GM19463 (cell line): ENCODE results near the gene MAP3K21.
A peak's percentile ranks its signal among the peaks of the same experiment; 100 is the strongest.

ENCODE experiments used
- ATAC-seq: cut with Tn5 transposase; IDR thresholded peaks from one replicate; pipeline ENCODE4 v1.9.1; 2021; ENCODE audit warnings: mild to moderate bottlenecking, moderate library complexity; ENCODE audit not compliant: unreplicated experiment

Gene MAP3K21

DNA sequence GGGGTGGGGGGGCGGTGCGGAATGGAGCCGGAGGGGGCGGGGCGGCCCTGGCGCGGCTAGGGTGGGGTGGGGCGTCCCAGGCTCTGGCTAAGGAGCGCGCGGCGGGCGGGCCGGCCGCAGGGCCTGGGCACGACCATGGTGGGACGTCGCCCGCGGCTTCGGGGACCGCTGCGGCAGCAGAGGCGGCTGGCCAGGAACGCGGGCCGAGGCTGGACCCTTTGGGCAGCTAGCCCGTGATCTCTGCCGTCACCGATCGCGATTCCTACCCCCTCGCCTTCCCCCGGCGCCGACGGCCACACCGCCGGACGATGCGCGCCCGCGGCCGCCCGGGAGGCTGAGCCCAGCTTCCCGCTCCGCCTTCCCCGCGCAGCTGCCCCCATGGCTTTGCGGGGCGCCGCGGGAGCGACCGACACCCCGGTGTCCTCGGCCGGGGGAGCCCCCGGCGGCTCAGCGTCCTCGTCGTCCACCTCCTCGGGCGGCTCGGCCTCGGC lies at the start of gene MAP3K21:
Gene MAP3K21, plus strand, starts transcription at position 74 of the 491 bp plus-strand sequence. Its CDS starts 305 bp downstream, at position 379.
- ATAC-seq, result peak; percentile 39

DNA sequence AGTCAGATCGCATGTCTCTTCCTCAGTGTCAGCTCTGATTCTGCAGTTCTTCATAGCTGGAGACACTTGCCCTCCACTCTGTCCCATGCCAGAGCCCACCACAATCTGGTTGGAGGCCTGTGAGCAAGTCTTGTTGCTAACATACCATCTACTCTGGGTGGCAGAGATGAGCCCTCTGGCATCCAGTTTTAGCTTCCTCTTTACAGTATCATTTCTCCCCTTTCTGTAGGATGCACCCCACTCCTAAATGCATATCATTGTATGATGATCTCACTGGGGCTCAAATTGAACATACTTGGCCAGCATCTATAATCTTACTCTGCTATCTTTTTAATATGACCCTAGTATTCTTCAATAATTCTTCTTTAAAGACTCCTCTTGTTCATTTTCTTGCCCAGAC lies 48.9 kb upstream of the MAP3K21 start:
- no peak for ATAC-seq

DNA sequence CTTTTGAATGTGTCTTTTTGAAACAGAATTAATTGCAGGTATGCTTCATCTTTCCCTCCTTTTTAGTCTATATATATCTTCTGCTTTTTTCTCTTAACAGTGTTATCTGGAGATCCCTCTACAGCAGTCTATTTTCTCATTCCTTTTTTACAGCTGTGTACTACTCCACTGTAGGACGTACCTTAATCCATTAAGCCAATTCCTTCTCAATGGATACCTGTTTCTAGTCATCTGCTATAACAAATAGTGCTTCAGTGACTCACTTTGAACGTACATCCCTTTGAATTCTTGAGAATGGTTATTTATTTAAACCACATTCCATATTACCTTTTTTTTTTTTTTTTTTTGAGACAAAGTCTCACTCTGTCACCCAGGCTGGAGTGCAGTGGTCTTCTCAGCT lies 47.6 kb upstream of the MAP3K21 start:
- no peak for ATAC-seq

DNA sequence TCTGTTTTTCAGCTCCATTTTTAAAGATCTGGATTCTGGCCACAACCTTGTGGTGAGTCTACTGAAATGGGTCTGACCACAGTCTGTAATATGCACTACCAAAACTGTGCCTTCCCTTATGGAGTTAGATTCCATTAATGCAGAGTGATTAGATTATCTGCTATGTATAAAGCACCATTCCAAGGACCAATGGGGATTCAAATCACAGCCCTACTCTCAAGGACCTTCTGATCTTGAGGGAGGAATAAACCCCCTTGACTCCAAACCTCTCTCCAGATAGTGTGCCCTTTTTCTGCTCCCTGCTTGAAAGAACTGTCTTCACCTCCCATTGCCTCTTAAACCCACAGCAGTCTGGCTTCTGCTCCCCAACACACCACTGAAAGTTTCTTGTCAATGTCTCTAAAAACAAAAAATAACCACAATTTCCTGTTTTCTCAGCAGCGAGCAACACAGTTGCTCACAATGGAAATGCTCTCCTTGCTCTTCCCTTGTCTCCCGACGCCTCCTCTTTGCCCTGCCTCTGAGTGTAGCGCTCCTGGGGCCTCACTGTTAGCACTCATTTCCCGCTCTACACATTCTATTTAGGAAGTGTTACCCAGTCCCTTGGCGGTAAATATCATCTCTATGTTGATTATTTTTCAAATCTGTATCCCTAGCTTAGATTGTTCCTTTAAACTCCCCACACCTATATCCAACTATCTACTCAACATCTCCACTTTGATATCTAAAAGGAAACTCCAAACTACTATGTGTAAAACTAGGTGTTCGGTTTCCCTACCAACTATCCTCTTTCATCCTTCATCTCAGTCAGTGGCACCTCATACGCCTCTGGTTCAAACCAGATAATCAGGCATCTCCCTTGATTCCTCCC lies 45.6 kb upstream of the MAP3K21 start:
- ATAC-seq, result peak; percentile 91

DNA sequence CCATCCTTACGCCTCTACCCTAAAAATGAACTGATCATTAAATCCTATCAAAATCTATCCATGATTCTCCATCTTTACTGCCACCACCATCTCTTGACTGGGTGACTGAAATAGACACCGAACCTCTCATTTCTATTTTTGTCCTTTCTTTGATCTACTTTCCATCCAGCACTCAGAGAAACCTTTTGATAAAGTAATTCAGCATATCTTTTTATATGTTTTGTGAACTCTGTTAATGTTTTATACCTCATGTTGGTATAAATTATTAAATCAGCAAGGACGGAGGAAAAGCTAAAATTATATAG lies 45.0 kb upstream of the MAP3K21 start:
- ATAC-seq, result no peak

DNA sequence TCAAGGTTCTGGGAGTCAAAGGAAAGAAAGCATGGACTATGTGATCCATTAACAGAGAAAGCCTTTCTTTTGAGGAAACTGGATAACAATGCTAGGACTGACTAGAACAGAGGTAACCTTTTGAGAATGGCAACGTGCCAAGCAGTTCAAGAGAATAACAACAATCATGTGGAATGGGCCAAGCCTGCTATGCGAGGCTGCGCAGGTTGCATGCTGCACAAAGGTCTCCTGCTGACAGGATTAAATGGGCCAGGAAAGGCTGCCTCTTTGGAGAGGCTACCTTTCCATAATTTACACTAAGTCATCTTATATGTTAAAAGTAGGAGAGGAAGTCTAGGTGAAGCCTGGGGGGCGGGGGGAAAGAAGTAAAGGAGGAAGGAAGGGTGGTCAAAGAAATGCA lies 37.8 kb upstream of the MAP3K21 start:
- ATAC-seq, result no peak

DNA sequence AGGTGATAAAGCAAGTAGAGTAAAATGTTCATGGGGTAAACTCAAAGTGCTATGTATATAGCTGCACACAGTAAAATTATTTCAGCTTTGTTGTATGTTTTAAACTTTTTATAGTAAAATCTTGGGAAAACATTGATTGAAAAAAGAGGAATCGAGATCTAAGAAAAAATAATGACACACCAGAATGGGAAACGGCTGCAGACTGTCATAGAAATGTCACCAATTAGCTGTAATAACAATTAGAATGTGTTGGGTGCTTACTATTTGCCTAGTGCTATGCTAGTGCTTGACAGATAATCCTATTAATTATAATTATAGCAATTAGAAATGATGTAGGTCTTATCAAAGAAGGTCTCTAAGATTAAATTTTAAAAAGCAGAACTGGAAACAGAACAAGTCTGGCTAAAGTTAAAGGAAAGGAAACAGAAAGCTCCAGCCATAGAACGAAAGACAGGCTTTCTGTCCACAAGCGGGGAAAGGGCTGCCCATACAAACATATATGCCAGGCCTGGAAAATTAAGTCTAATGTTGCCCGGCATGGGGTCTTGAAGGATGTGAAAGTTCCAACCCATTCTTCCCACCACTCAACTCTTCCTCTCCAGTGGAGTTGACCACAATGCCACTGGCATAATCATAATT lies 37.0 kb upstream of the MAP3K21 start:
- no peak for ATAC-seq

DNA sequence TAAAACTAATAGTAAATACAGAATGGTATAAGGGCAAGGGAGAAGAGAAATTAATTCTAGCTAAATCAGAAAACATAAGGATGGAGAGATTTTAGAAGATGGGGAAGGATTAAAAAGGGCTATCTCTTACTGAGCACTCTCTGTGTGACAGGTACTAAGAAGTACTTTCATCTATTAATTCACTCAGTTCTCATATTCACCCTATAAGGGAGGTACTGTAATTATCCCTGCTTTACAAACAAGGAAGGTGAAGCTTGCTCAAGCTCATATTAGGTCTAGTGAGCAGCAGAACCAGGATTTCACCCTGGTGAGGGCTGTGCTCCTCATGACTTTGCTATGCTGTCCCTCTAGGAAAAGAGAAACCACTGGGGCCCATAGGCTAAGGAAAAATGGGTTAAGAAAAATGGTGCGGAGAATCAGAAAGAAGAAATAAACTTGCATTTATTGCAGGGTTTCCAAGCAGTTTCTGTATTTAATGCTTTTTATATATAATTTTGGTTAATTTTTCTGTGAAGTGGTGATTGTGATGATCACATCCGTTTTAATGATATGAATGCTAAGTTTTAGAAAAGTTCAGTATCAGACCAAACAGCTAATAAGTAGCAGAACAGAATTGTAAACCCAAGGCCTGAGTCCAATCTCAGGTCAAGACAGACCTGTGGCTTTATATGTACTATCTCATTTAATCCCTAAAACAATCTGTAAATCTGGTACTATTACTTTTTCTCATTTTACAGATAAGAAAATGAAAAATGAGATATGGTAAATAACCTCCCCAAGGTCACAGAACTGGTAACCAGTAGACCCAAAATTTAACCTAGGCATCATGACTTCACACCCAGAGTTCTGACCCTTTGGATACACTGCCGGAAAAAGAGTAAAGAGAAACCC lies 33.7 kb upstream of the MAP3K21 start:
- no peak for ATAC-seq

DNA sequence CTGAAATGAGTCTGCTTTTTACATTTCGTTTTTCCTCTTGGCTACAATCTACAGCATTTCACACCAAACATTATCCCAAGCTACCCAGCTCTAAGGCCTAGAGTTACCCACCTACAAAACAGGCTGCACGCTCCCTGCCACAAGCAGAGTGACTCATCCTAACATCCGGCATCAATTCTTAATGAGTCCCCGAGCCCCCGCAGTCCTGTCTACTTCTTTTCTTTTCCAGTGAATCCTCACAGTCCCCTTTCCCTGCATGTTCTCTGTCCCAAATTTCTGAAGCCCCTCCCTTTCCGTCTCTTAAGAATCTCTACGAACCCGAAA lies 32.6 kb upstream of the MAP3K21 start:
- ATAC-seq, result peak; percentile 52

DNA sequence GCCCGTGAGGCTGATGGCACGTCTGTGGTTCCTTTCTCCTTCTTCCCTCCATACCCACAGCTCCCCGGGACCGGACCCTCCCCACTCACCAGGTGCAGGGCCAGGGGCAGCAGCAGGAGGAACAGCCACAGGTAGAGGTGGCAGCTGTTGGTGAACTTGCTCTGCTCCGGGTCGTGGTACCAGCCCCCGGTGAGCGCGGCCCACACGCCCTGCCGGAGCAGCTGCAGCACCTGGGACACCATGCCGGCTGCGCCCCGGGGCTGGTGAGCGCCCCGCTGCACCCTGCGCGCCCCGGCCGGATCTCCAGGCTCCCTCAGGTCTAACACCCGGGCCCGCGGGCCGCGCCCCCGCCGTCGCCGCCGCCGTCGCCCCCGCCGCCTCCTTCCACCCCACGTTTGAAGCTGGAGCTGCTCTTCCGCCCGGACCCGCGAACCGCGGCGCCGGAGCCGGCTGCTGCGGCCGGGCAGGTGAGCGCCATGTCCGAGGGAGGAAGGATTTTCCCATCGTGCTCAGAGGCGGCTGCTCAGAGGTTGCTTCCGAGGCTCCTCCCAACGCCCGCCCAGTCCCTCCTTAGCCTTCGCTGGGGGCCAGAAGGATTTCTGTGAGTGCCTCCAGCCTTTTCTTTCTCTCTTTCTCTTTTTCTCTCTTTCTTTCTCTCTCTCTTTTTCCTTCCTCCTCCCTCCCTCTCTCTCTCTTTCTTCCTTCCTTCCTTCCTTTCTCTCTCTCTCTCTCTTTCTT lies 32.1 kb upstream of the MAP3K21 start, which contains the start of gene PCNX2:
Gene PCNX2, minus strand, starts transcription at position 489 of the 738 bp plus-strand sequence. Its CDS starts 247 bp downstream, at position 242.
- peak; percentile 93 for ATAC-seq

DNA sequence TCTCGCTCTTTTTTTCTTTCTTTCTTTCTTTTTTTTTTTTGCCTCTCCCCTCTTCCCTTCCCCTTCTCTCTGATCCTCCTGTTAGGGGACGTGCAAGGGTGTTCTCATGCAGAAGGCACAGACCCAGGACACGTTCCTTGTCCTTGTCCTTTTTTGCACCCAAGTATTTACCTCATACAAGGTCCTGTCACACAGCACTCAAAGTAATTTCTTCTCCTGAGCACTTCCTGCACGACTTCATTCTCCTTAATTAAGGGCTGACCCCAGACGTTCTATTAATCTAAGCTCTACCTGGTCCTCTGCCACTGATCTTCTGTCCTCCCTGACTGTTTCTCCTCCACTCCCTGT lies 31.6 kb upstream of the MAP3K21 start:
- ATAC-seq, result no peak

DNA sequence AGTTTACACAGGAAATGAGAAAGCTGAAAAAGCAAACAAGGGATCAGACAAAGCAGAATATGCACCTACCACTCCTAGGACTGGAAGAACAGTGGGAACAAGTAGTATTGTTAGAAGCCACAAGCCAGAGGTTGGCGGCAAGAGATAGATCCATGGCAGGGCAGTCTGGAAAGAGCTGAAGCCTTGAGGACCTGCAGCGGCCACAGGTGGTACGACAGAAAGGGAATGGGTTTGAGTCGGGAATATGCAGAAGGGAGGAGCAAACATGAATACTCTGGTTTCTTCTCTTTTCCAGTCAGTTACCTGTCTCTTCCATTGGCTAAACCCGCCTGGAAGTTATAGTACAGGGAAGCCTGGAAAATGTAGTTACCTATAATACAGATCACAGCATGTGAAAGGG lies 28.1 kb upstream of the MAP3K21 start:
- ATAC-seq, result no peak

DNA sequence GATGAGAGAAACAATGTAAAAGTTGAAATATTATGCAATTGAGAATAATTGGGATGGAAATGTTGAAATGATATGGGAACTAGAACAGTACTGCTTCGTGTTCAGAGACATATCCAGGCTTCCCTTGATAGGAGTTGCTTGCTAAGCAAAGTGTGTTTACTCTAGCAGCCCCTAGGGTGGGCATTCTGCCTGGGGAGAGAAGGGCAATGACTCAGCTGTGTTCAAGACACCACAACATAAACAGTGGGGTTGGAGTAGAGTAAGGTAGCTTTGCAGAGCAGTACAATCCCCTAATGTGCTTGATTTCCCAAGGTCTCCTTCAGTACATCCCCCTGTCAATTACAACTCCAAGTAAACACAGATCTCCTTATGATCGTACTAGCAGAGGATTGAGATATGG lies 27.2 kb upstream of the MAP3K21 start:
- no peak for ATAC-seq

DNA sequence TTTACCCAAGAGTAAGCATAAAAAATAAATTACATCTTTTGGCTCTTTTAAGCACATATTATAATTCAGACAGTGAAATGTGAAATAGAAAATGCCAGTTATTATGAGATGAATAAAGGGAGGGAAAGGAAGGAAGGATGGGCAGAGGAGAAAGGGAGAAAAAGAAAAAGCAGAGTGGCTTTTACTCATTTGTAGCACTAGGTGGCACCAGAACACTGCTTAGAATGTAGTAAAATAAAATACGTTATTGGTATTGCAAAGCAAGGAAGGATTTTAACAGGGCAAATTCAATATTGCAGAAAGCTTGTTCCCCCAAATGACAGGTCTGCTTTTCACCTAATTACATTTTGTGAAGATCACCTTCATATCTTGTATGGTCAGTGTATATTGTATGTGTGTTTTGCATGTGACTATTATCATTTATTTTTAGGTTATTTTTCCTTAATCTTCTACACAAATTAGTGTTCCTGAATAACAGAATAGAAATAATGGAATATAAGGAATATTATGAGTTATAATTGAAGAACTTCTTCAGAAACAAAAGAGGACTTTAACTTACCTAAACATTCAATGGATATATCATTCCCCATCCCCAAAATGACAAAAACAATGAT lies 22.9 kb upstream of the MAP3K21 start:
- no peak for ATAC-seq

DNA sequence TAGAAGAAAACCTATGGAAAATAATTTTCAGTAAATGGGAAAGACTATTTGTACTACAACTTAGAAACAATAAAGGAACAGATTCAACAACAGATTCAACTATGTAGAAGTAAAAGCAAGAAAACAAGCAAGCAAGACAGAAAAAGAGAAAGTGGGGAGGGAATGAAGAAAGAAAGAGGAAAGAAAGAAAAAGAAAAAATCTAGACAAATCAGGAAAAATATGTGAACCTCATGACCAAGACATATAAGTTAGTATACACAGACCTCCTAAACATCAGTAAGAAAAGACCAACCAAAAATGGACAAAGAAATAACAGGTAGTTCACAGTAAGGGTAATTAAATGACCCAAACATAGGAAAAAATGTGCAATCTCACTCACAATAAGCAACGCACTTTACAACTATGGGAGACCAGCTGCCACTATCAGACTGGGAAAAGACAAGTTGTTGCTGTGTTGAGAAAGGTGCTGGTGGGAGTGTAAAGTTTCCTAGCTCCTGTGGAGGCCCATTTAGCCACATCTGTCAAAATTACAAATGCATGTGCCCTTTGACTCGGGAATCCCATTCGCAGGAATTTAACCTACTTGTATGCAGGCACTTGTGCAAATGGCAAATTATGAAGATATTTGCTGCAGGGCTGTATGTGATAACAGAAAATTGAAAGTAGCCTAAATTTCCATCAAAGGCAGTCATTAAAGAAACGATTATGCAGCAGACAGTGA lies 13.9 kb upstream of the MAP3K21 start:
- ATAC-seq, result no peak

DNA sequence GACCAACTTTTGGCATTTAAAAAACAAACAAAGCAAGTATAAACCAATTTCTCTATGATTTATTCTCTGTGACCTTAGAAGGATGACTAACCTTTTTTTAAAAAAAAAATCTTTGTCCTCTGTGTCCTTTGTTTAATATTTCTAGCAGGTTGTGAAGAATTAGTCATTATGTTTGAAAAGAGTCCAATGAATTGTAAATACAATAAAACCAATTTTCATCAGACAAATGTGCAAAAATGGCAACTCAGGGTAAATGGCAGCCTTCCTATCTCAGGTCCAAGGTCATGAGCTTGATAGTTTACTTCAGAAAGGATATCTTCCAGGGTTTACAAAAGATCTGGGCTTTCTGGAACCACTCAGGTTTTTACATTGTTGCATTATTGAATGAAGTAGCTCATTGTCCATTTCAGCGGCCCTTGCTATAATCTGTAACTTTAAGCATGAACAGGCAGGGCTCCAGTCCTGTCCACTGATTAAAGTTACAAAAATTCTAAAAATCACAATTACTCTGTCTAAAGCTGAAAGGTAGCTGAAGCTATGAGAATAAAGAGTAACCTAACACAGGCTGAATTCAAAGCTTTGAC lies 11.7 kb upstream of the MAP3K21 start:
- no peak for ATAC-seq

DNA sequence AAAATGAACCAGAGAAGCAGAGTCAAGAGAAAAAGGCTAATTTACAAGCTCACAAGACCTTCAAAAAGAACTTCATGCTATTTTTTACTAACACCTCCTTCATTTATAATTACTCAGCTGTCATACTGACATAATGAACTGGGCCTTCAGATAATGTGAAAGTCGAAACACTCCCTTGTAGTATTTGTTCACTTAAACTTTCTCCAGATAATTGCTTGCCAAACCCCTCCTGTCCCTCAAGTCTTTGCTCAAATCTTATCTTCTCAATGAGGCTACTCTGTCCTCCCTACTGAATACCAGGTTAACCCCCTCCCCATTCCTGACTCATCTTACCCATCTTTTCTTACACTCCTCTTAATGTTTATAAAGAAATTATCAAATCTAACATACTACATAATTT lies 11.1 kb upstream of the MAP3K21 start:
- no peak for ATAC-seq

DNA sequence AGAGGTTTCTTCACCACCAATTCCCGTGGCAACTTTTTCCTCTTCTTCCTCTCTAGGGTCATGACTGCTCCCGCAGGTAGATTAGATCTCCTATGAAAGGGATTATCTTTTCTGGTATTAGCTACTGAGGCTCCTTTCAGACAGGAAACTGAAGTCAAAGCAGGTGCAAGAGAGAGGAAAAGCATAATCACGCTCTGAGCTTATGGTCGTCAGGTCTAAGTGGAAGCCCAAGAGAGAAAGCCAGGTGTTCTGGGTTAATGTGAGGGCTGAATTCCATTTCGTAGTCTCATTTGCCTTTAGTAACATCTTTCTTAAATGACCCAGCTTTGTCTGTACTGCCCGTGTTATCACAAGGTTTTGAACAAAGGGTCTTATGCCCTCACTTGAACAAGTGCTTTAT lies 8.3 kb upstream of the MAP3K21 start:
- ATAC-seq, result no peak

DNA sequence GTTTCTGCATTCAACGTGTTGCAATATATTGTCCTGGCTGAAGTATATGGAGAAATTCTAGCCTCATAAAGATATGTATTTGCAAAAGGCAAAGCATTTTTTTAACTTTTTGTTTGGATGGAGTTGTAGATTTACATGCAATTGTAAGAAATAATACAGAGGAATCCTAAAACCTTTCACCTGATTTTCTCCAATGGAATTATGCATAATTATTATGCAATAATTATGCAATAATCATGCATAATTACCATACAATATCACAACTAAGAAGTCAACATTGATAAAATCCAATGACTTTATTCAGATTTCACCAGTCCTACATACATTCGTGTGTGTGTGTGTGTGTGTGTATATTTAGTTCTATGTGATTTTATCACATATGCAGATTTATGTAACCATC lies 7.5 kb upstream of the MAP3K21 start:
- no peak for ATAC-seq
